GM18511 (cell line): ENCODE results near the gene MEX3D.

Experiments used
- ATAC-seq: cut with Tn5 transposase; IDR thresholded peaks from one replicate; pipeline ENCODE4 v1.9.1; 2021; ENCODE audit warnings: mild to moderate bottlenecking, moderate library complexity; ENCODE audit not compliant: unreplicated experiment

The MEX3D gene

DNA sequence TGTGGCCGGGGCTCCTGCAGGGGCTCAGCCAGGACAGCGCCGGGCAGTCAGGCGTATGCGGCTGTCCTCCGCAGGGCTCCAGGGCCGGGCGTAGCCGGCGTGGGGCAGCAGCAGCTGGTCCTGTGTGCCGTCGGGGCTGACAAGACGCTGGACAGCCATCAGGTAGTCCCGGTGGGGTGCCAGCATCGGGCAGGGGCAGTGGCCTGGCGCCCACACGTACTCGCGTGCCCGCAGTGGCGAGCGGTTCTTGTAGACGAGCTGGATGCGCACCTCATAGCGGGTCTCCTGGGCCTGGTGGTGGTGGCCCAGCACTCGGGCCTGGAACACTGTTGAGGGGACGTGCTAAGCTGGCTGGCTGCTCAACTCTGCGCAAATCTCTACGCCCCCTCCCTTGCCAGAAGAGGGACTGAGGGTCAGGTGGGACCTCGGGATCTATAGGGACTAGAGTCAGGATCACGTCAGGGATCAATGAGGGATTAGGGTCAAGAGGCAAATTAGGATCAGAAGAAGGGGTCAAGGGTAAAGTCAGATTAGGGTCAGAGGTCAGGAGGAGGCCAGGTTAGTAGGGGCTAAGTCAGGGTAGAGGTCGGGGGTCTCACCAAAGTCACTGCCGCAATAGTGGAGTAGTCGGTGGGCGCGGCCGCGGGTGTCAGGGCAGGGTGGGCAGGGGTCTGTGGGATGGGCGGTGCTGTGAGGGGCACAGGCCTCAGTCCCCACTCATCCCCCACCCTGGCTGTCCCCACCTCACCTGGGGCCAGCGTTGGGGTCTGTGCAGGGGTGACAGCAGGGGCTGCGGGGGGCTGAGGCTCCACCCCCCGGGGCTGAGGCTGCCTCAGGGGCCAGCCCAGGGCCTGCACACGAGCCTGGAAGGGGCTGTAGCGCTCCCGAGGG lies 61.9 kb downstream of the MEX3D start:
- no peak for ATAC-seq

- ATAC-seq = no peak
Observed at GRCh38 chr19:1505012-1505411, 63.1 kb downstream of the MEX3D start.
